ENCODE measurements around the gene TSHZ2.

DNA sequence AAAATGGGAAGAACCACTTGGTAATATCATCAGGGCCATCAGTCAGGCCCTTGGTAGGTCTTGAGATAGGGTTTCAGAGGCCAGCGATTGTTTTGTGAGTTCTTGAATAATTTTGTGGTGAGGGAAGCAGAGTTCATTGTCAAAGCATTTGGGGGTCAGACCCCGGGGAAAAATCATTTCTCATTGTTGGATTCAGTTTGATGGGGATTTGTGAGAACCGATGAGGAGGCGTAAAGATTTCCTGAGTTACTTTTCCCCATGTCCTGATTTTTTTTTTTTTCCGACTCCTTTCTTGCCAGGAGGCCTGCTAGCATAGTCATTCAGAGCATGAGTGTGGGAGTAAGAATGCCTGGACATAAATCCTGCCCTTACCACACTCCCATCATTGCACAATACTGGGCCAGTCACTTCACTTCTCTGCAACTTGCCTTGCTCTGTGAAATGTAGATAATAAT, 60.3 kb downstream of the TSHZ2 start:
- TF ChIP-seq, protein P1, sequence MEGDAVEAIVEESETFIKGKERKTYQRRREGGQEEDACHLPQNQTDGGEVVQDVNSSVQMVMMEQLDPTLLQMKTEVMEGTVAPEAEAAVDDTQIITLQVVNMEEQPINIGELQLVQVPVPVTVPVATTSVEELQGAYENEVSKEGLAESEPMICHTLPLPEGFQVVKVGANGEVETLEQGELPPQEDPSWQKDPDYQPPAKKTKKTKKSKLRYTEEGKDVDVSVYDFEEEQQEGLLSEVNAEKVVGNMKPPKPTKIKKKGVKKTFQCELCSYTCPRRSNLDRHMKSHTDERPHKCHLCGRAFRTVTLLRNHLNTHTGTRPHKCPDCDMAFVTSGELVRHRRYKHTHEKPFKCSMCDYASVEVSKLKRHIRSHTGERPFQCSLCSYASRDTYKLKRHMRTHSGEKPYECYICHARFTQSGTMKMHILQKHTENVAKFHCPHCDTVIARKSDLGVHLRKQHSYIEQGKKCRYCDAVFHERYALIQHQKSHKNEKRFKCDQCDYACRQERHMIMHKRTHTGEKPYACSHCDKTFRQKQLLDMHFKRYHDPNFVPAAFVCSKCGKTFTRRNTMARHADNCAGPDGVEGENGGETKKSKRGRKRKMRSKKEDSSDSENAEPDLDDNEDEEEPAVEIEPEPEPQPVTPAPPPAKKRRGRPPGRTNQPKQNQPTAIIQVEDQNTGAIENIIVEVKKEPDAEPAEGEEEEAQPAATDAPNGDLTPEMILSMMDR (IDR thresholded peaks at IDR 0.05; ENCODE audit: low read length): no peak
- no peak for TF ChIP-seq EZH2 (IDR thresholded peaks at IDR 0.05; ENCODE audit: borderline replicate concordance, low read length)

Measured in OCI-LY1 (cell line).